ENCODE data around the gene PLEKHM3. TPM values are rescaled to one million over a fixed set of nuclear protein-coding genes. Genes with fewer than 3 reads are reported as not detected.

PLEKHM3 gene
- total and polyA plus RNA-seq, 4 donors: 3.0 to 18.3 (median 5.5) TPM

GRCh38 chr2:207990784-207991183 is 34.5 kb downstream of the PLEKHM3 start:
- Histone ChIP-seq H3K9ac (ENCODE audit: low read depth in 1 of 2, low read length in 2 of 2) (no peak overlapping the region), H3K4me1 (ENCODE audit: control insufficient read depth in 4 of 4, insufficient read depth in 4 of 4, low read length in 3 of 4) (no peaks in the 10 kb centered on the region), H3K27me3 (ENCODE audit: control insufficient read depth in 4 of 4, insufficient read depth in 4 of 4, low read length in 3 of 4) (no peaks in the 10 kb centered on the region), H3K27ac (ENCODE audit: low read depth in 1 of 2, low read length in 2 of 2) (no peak overlapping the region), H3K36me3 (ENCODE audit: control insufficient read depth in 4 of 4, insufficient read depth in 3 of 4, low read depth in 1 of 4, low read length in 3 of 4) (no peaks in the 10 kb centered on the region), H3K9me3 (ENCODE audit: control insufficient read depth in 4 of 4, low read length in 3 of 4) (no peaks in the 10 kb centered on the region), H3K4me3 (ENCODE audit: low read depth in 1 of 3, low read length in 3 of 3) (no peak overlapping the region)
- DNase-seq (ENCODE audit: low spot score): no peak
- TF ChIP-seq FOXA2 (IDR thresholded peaks at IDR 0.05) (no peak), NR2F2 (IDR thresholded peaks at IDR 0.05) (no peak), EGR1 (IDR thresholded peaks at IDR 0.05; ENCODE audit: low read depth in 2 of 2) (no peak), REST (IDR thresholded peaks at IDR 0.05) (no peak), HNF4G (IDR thresholded peaks at IDR 0.05) (no peak), JUND (IDR thresholded peaks at IDR 0.05) (no peak), MAX (IDR thresholded peaks at IDR 0.05) (no peak), HNF4A (conservative IDR thresholded peaks at IDR 0.05) (no peak), TAF1 (conservative IDR thresholded peaks at IDR 0.05) (no peak), CTCF (IDR thresholded peaks at IDR 0.05; ENCODE audit: low read depth, low read length, missing input control) (no peak), RXRA (IDR thresholded peaks at IDR 0.05) (no peak), ZBTB33 (IDR thresholded peaks at IDR 0.05) (no peak), GABPA (IDR thresholded peaks at IDR 0.05 in 1 of 2, conservative IDR thresholded peaks at IDR 0.05 in 1 of 2) (no peak), YY1 (IDR thresholded peaks at IDR 0.05) (no peak), SP1 (IDR thresholded peaks at IDR 0.05) (no peak), RAD21 (IDR thresholded peaks at IDR 0.05) (no peak), ATF3 (IDR thresholded peaks at IDR 0.05) (no peak)

- TF ChIP-seq REST (IDR thresholded peaks at IDR 0.05) (no peak), NR2F2 (IDR thresholded peaks at IDR 0.05) (no peak), TAF1 (conservative IDR thresholded peaks at IDR 0.05) (no peak), ZBTB33 (IDR thresholded peaks at IDR 0.05) (no peak), FOXA2 (IDR thresholded peaks at IDR 0.05) (no peak), HNF4A (conservative IDR thresholded peaks at IDR 0.05) (no peak), FOXA1 (IDR thresholded peaks at IDR 0.05) (no peak)
- Histone ChIP-seq H3K27ac (ENCODE audit: low read depth in 1 of 2, low read length in 2 of 2) (no peak overlapping the region), H3K4me3 (ENCODE audit: low read depth in 1 of 3, low read length in 3 of 3) (no peak overlapping the region), H3K27me3 (ENCODE audit: control insufficient read depth in 4 of 4, insufficient read depth in 4 of 4, low read length in 3 of 4) (no peaks in the 10 kb centered on the region), H3K36me3 (ENCODE audit: control insufficient read depth in 4 of 4, insufficient read depth in 3 of 4, low read depth in 1 of 4, low read length in 3 of 4) (no peaks in the 10 kb centered on the region), H3K9me3 (ENCODE audit: control insufficient read depth in 4 of 4, low read length in 3 of 4) (no peaks in the 10 kb centered on the region), H3K4me1 (ENCODE audit: control insufficient read depth in 4 of 4, insufficient read depth in 4 of 4, low read length in 3 of 4) (no peaks in the 10 kb centered on the region), H3K9ac (ENCODE audit: low read depth in 1 of 2, low read length in 2 of 2) (no peak overlapping the region)
- no peak for DNase-seq (ENCODE audit: low spot score)
- WGBS: 86% methylated on average over 3 of the region's 3 CpGs
These were observed 36.4 kb downstream of the PLEKHM3 start for GRCh38 chr2:207988975-207989374.

Data from liver (tissue), 9 donors.